Osteoblast (primary cell): Measurements from ENCODE around the gene GABBR2. TPM values are rescaled to one million over a fixed set of nuclear protein-coding genes. Genes with fewer than 3 reads are reported as not detected.
"Not testable (repeated sequence)": the region's sequence is repeated elsewhere in the genome, so short reads cannot be mapped to it uniquely, and the experiment has no call there.

ENCODE experiments used
- DNase-seq: peaks from one replicate; pipeline ENCODE4 v3.0.0; 2011; ENCODE audit warnings: low spot score, mixed read lengths; ENCODE audit not compliant: insufficient read length; ENCODE audit errors: missing footprints
- H2AFZ ChIP-seq: 2 replicates; pipeline ENCODE4 v1.6.0; 2011; ENCODE audit warnings: mild to moderate bottlenecking, low read length
- H3K27ac ChIP-seq: 2 replicates; pipeline ENCODE4 v1.5.1; 2011; ENCODE audit warnings: mild to moderate bottlenecking, low read depth, low read length, moderate library complexity
- H3K27me3 ChIP-seq: 2 replicates; pipeline ENCODE4 v1.6.0; 2012; ENCODE audit warnings: mild to moderate bottlenecking, control low read depth, inconsistent platforms, low read length, moderate library complexity; ENCODE audit not compliant: insufficient read depth
- H3K36me3 ChIP-seq: 2 replicates; pipeline ENCODE4 v1.5.1; 2011; ENCODE audit warnings: mild to moderate bottlenecking, low read length, control low read depth, moderate library complexity; ENCODE audit not compliant: insufficient read depth
- H3K4me1 ChIP-seq: 2 replicates; pipeline ENCODE4 v1.5.1; 2011; ENCODE audit warnings: mild to moderate bottlenecking, low read length, control low read depth, moderate library complexity; ENCODE audit not compliant: insufficient read depth
- H3K4me2 ChIP-seq: 2 replicates; pipeline ENCODE4 v1.6.0; 2011; ENCODE audit warnings: mild to moderate bottlenecking, low read length; ENCODE audit not compliant: insufficient read depth
- H3K4me3 ChIP-seq: fragments of 200-600 bp; sonication (generic); 3 replicates; pipeline ENCODE4 v1.5.1; 2012; ENCODE audit warnings: mild to moderate bottlenecking, low read length, inconsistent platforms; ENCODE audit not compliant: insufficient read depth
- H3K79me2 ChIP-seq: 2 replicates; pipeline ENCODE4 v1.6.0; 2012; ENCODE audit warnings: mild to moderate bottlenecking, low read length, control low read depth, inconsistent platforms; ENCODE audit not compliant: insufficient read depth
- H3K9me3 ChIP-seq: 2 replicates; pipeline ENCODE4 v1.5.1; 2011; ENCODE audit warnings: low read depth, low read length, control low read depth
- H4K20me1 ChIP-seq: 2 replicates; pipeline ENCODE4 v1.6.0; 2012; ENCODE audit warnings: mild to moderate bottlenecking, low read length, control low read depth; ENCODE audit not compliant: insufficient read depth
- total RNA-seq: library from RNA; depleted of rRNA; stranded (reverse); fragments of >200 nt; gene quantifications from 2 replicates; pipeline ENCODE4 v1.2.3, GENCODE V29; 2012
- TF ChIP-seq, protein P1 (sequence below): IDR thresholded peaks from 2 replicates; pipeline ENCODE4 v1.5.1; 2011; ENCODE audit warnings: mild to moderate bottlenecking, low read depth, low read length, moderate library complexity; ENCODE audit errors: extremely low read depth

GABBR2 gene
- total RNA-seq, 1 donor = under 0.01 TPM

DNA sequence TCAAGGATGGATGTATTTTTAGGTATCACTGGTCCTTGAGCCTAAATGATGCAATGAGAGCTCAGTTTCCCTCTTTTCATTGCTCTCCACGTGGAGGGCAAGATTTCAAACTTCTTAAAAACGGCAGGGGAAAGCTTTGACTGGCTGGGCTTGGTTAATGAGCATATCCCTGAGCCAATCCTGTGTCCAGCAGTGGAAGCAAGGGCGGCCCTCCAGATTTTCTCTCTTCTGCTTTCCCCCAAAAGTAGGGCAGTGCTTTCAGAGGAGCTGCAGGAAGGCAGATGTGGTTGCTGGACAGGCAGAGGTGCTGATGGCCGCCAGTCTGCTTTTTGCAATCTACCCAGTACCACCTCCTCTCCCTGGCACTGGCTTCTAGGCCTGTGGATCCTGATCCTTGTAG lies 423.3 kb downstream of the GABBR2 start:
- Histone ChIP-seq H3K4me3 (no peak overlapping the region), H3K4me2 (no peak overlapping the region), H2AFZ (no peak overlapping the region), H3K4me1 (no peaks in the 10 kb centered on the region), H3K9me3 (no peaks in the 10 kb centered on the region), H3K79me2 (no peaks in the 10 kb centered on the region), H4K20me1 (no peaks in the 10 kb centered on the region), H3K36me3 (no peaks in the 10 kb centered on the region), H3K27ac (no peak overlapping the region), H3K27me3 (peaks cover 19% of the 10 kb centered on the region)
- TF ChIP-seq, protein P1, sequence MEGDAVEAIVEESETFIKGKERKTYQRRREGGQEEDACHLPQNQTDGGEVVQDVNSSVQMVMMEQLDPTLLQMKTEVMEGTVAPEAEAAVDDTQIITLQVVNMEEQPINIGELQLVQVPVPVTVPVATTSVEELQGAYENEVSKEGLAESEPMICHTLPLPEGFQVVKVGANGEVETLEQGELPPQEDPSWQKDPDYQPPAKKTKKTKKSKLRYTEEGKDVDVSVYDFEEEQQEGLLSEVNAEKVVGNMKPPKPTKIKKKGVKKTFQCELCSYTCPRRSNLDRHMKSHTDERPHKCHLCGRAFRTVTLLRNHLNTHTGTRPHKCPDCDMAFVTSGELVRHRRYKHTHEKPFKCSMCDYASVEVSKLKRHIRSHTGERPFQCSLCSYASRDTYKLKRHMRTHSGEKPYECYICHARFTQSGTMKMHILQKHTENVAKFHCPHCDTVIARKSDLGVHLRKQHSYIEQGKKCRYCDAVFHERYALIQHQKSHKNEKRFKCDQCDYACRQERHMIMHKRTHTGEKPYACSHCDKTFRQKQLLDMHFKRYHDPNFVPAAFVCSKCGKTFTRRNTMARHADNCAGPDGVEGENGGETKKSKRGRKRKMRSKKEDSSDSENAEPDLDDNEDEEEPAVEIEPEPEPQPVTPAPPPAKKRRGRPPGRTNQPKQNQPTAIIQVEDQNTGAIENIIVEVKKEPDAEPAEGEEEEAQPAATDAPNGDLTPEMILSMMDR = no peak
- no peak for DNase-seq

DNA sequence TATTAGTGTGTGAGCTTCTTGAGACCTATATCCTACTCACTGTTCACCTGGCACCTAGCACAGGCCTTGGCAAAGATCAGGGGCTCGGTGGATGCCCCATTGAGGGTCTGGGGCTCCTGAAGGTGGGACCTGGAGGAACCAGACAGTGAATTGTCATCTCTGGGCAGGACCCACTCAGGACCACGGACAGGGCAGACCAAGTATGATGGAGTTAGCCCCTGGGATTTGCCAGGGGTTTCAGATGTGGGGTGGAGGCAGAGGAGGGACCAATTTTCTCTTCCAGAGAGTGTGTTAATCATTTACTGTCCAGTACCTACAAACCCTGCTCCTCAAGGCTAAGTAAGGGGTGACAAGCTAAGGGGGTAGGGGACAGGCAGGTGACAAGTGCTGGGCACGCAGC lies 424.0 kb downstream of the GABBR2 start:
- Histone ChIP-seq H3K27me3 (peaks cover 25% of the 10 kb centered on the region), H3K4me3 (no peak overlapping the region), H3K27ac (no peak overlapping the region), H3K4me1 (no peaks in the 10 kb centered on the region), H3K36me3 (no peaks in the 10 kb centered on the region), H4K20me1 (no peaks in the 10 kb centered on the region), H3K9me3 (no peaks in the 10 kb centered on the region), H3K4me2 (no peak overlapping the region), H3K79me2 (no peaks in the 10 kb centered on the region), H2AFZ (no peak overlapping the region)
- DNase-seq = no peak
- TF ChIP-seq, protein P1 = no peak

DNA sequence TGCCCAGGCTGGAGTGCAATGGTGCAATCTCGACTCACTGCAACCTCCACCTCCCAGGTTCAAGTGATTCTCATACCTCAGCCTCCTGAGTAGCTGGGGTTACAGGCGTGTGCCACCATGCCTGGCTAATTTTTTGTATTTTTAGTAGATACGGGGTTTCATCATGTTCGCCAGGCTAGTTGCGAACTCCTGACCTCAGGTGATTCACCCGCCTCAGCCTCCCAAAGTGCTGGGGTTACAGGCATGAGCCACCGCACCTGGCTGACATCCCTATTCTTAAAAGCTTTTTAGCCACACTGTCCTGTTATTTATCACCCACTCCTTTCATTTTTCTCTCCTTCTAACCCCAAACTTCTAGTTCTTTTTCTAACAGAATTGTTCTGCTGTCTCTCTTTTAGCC lies 425.6 kb downstream of the GABBR2 start:
- H2AFZ ChIP-seq, H3K36me3 ChIP-seq, H4K20me1 ChIP-seq, H3K4me1 ChIP-seq, DNase-seq, H3K4me2 ChIP-seq, H3K27ac ChIP-seq, H3K4me3 ChIP-seq, H3K9me3 ChIP-seq, H3K79me2 ChIP-seq: not testable (repeated sequence)
- H3K27me3 ChIP-seq = peaks cover 38% of the 10 kb centered on the region

DNA sequence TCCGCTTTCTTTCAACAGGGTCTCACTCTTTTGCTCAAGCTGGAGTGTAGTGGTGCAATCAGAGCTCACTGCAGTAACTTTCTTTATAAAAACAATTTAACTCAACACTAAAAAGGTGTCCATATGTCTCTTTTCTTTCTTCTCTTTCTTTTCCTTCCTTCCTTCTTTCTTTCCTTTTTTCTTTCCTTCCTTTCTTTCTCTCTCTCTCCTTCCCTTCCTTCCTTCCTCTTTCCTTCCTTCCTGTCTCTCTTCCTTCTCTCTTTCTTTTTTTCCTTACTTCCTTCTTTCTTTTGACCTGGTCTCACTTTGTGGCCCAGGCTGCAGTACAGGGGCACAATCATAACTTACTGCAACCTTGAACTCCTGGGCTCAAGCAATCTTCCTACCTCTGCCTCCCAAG lies 427.5 kb downstream of the GABBR2 start:
- Histone ChIP-seq H2AFZ (no peak overlapping the region), H3K27me3 (peaks cover 47% of the 10 kb centered on the region), H4K20me1 (no peaks in the 10 kb centered on the region), H3K9me3 (no peaks in the 10 kb centered on the region), H3K27ac (no peak overlapping the region), H3K79me2 (no peaks in the 10 kb centered on the region), H3K4me1 (no peaks in the 10 kb centered on the region), H3K36me3 (no peaks in the 10 kb centered on the region), H3K4me3 (no peak overlapping the region), H3K4me2 (no peak overlapping the region)
- TF ChIP-seq, protein P1 = no peak
- DNase-seq = no peak

DNA sequence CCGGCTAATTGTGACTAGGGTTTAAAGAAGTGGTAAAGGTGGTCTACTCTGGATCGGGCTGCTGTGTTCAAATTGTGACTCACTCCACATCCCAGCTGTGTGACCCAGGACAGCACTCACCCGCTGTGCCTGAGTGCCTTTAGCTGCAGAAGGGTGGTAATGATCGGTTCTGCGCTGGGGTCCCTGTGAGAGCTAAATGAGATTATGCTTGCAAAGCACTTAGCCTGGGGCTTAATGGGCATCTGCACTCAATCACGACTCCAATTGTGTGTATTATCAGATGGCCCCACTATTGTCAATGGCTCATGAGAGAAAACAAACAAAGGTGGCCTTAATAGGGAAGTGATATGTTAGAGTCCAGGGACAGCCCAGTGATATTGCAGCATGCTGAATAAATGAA lies 428.2 kb downstream of the GABBR2 start:
- no peaks in the 10 kb centered on the region for H3K9me3 ChIP-seq
- H3K27me3 ChIP-seq = peaks cover 52% of the 10 kb centered on the region
- TF ChIP-seq, protein P1 = no peak
- no peaks in the 10 kb centered on the region for H3K36me3 ChIP-seq
- H3K27ac ChIP-seq = no peak overlapping the region
- no peaks in the 10 kb centered on the region for H4K20me1 ChIP-seq
- H3K79me2 ChIP-seq = no peaks in the 10 kb centered on the region
- no peak overlapping the region for H3K4me3 ChIP-seq
- no peak overlapping the region for H2AFZ ChIP-seq
- no peaks in the 10 kb centered on the region for H3K4me1 ChIP-seq
- H3K4me2 ChIP-seq = no peak overlapping the region
- DNase-seq = no peak
